Heart right ventricle (tissue), 16 donors: ENCODE measurements around the gene JADE2. TPM values are rescaled to one million over a fixed set of nuclear protein-coding genes. Genes with fewer than 3 reads are reported as not detected.

Experiments
- ATAC-seq, 8 donors: fragments of 200-7000 bp; cut with Tn5 transposase; one replicate each; pipeline ENCODE4 v1.9.1; 2020; ENCODE audit warnings: mild to moderate bottlenecking in 8 of 8, moderate library complexity in 8 of 8, moderate number of reproducible peaks in 1 of 8
- DNase-seq, 2 donors: peaks; one replicate each; pipeline ENCODE4 v3.0.0-alpha.2; 2020
- H3K27ac ChIP-seq, 10 donors: fragments of 200-600 bp; sonication (generic) in 2 of 10; one replicate each; pipeline versions ENCODE4 v1.5.0 to v1.8.0; 2020 to 2022; ENCODE audit warnings: mild to moderate bottlenecking in 3 of 10
- H3K27me3 ChIP-seq, 7 donors: fragments of 200-600 bp; one replicate each; pipeline ENCODE4 v1.8.0; 2021 to 2022; ENCODE audit warnings: mild to moderate bottlenecking in 2 of 7
- H3K36me3 ChIP-seq, 9 donors: fragments of 200-600 bp; sonication (generic) in 1 of 9; one replicate each; pipeline versions ENCODE4 v1.5.0 to v1.8.0; 2020 to 2022; ENCODE audit warnings: mild to moderate bottlenecking in 2 of 9
- H3K4me1 ChIP-seq, 9 donors: fragments of 200-600 bp; sonication (generic) in 1 of 9; one replicate each; pipeline versions ENCODE4 v1.5.0 to v1.8.0; 2020 to 2022; ENCODE audit warnings: mild to moderate bottlenecking in 4 of 9
- H3K4me3 ChIP-seq, 10 donors: fragments of 200-600 bp; sonication (generic) in 2 of 10; one replicate each; pipeline versions ENCODE4 v1.5.0 to v1.8.0; 2020 to 2022; ENCODE audit warnings: mild to moderate bottlenecking in 7 of 10, moderate library complexity in 2 of 10
- H3K9me3 ChIP-seq, 11 donors: fragments of 200-600 bp in 10 of 11; sonication (generic) in 2 of 11; one replicate each; pipeline versions ENCODE4 v1.5.0 to v1.8.0; 2013 to 2022; ENCODE audit warnings: mild to moderate bottlenecking in 2 of 11, control low read depth in 1 of 11, moderate library complexity in 1 of 11
- CTCF ChIP-seq, 9 donors: fragments of 200-600 bp; sonication (generic) in 2 of 9; IDR thresholded peaks; one replicate each; pipeline versions ENCODE4 v1.5.0 to v1.8.0; 2021 to 2022; ENCODE audit warnings: antibody characterized with exemption in 9 of 9, mild to moderate bottlenecking in 5 of 9, moderate library complexity in 1 of 9
- WGBS, 2 donors: extraction: QIAGEN DNeasy Blood & Tissue Kit; methylation state at CpG; one replicate each; pipeline ENCODE4 v1.1.7; 2013; ENCODE audit warnings: inconsistent platforms in 1 of 2; 5-methylcytosine and 5-hydroxymethylcytosine counted together
- intact Hi-C, 10 donors: fragments of 100-400 bp; cut with DNase I; formaldehyde crosslinking; loops; one replicate each; pipeline versions ENCODE4 v1.11.1 to v1.14.2; 2022
- polyA plus RNA-seq, 2 donors: library from polyadenylated mRNA; stranded (reverse); fragments of 200-250 nt; gene quantifications; one replicate each; pipeline ENCODE4 v1.2.3, GENCODE V29; 2013
- total RNA-seq, 10 donors: library from RNA; stranded (reverse); fragmentation: NEBNext Ultra II Directional in 3 of 10; extraction: Animal tissue kit (Norgen Biotek cat#: 25700) in 3 of 10; gene quantifications; one replicate each; pipeline versions ENCODE4 v1.2.1 to v1.2.4, GENCODE V29; 2021 to 2023
- donor health status: Arrhythmogenic right ventricular cardiomyopathy.
- donor health status: ischemic (EF 13 %, LVEDD 7.1; RV severe dilation, severe dysfunction).
- donor health status: healthy with polysubstance abuse.
- donor health status: DM: no; HTN: yes; CAD: no.
- donor health status: DM: no; HTN: no; CAD: no.
- donor health status: ischemic (EF 25% LVEDD 6.9; RV normal size, moderate dysfunction).
- donor health status: ischemic (EF 25% LVEDD 5.7; RV mildly dilated, moderate dysfunction).
- donor health status: healthy.
- donor health status: DM: yes; HTN: yes; CAD: no.
- donor health status: Ischemic cardiomyopathy.
- donor health status: ischemic (EF 35%, LVEDD 5.7; RV mildly dilated, moderate dysfunction).
- donor health status: nonischemic (EF 11% LVEDD 7.7; RV severe dilation, severe dysfunction).
- donor health status: DM: yes; HTN: yes; CAD: no.
- donor health status: PGD.
- donor health status: ischemic (EF 29% LVEDD 5.4; RV normal size, mild dysfunction).
- donor health status: nonischemic (EF 23%, LVEDD 6.1; RV moderate dilation, normal function).

The JADE2 gene
- total and polyA plus RNA-seq, 12 donors = 5.4 to 38.5 (median 23.9) TPM

DNA sequence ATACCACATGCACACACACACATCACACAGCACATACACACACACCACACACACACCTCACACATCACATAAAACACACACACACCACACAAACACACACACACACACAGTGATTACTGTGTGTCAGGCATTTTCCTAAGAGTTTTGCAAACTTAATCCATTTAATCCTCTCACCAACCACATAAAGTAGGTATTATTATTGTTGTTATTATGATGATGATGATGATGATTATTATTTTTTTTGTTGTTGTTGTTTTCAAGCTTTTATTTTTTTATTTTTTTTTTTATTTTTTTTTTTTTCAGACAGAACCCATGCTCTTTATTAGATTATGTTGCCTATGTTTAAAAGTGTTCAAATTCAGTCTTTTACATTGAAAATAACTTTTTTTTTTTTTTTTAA is 31.5 kb downstream of the JADE2 start:
- DNase-seq (no peak), ATAC-seq (no peak)
- no peaks in the 10 kb centered on the region for H3K9me3 ChIP-seq
- no peak for TF ChIP-seq CTCF (IDR thresholded peaks at IDR 0.05)
- no peaks in the 10 kb centered on the region for H3K27me3 ChIP-seq
- intact Hi-C loops = no loop called here
- peaks cover 25 to 66% (median 59%) of the 10 kb centered on the region in 9 donors for H3K4me1 ChIP-seq
- H3K27ac ChIP-seq = no peak overlapping the region
- peaks cover 0 to 63% (median 21%) of the 10 kb centered on the region in 9 donors for H3K36me3 ChIP-seq
- no peak overlapping the region for H3K4me3 ChIP-seq

DNA sequence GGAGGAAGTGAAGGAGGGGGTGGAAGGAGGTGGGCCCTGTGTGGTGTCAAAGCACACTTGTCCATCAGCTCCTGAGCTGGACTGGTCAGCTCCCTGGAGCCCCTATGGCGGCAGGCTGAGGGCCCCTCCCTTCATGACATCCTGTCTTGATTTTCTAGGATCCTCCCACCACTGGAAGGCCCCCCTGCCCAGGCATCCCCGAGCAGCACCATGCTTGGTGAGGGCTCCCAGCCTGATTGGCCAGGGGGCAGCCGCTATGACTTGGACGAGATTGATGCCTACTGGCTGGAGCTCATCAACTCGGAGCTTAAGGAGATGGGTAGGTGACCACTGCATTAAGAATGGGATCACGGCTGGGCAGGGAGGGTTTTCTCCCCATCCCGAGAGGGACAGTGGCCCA is 34.2 kb downstream of the JADE2 start:
- H3K27ac ChIP-seq = no peak overlapping the region
- no peak for DNase-seq
- WGBS, 2 donors = 85% methylated on average over 7 of the region's 7 CpGs
- ATAC-seq = no peak
- H3K4me1 ChIP-seq = peaks cover 12 to 47% (median 40%) of the 10 kb centered on the region in 9 donors
- peaks cover 0 to 66% (median 45%) of the 10 kb centered on the region in 9 donors for H3K36me3 ChIP-seq
- no peaks in the 10 kb centered on the region for H3K27me3 ChIP-seq
- intact Hi-C loops = no loop called here
- TF ChIP-seq CTCF (IDR thresholded peaks at IDR 0.05) = no peak
- H3K4me3 ChIP-seq = no peak overlapping the region
- H3K9me3 ChIP-seq = no peaks in the 10 kb centered on the region

DNA sequence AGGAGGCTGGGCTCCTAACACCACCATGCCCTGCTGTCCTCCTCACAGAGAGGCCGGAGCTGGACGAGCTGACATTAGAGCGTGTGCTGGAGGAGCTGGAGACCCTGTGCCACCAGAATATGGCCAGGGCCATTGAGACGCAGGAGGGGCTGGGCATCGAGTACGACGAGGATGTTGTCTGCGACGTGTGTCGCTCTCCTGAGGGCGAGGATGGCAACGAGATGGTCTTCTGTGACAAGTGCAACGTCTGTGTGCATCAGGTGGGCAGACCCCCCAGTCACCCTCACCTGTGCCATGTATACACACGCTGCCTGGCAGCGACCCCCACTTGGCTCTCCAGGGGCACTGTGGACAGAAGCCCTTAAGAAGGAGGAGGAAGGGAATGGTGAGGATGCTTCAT is 35.2 kb downstream of the JADE2 start:
- Histone ChIP-seq H3K36me3 (peaks cover 0 to 77% (median 54%) of the 10 kb centered on the region in 9 donors), H3K4me3 (no peak overlapping the region), H3K27me3 (no peaks in the 10 kb centered on the region), H3K4me1 (peaks cover 4 to 37% (median 30%) of the 10 kb centered on the region in 9 donors), H3K9me3 (no peaks in the 10 kb centered on the region), H3K27ac (no peak overlapping the region)
- WGBS, 2 donors = 95 to 97% methylated on average over 15 of the region's 15 CpGs
- no peak for DNase-seq
- no peak for TF ChIP-seq CTCF (IDR thresholded peaks at IDR 0.05)
- ATAC-seq = no peak
- intact Hi-C loops = no loop called here

GRCh38 chr5:134561871-134562296 is 36.4 kb downstream of the JADE2 start:
- TF ChIP-seq CTCF (IDR thresholded peaks at IDR 0.05) = peak in 8 of 9 donors; percentile 14 to 63 (median 52)
- ATAC-seq = peak; percentile 52 to 84 (median 67)
- Histone ChIP-seq H3K36me3 (peaks cover 0 to 86% (median 66%) of the 10 kb centered on the region in 9 donors), H3K4me1 (peaks cover 0 to 36% (median 26%) of the 10 kb centered on the region in 9 donors), H3K9me3 (no peaks in the 10 kb centered on the region), H3K27ac (peak overlapping the region in 7 of 10 donors; percentile 38 to 63 (median 59)), H3K27me3 (no peaks in the 10 kb centered on the region), H3K4me3 (no peak overlapping the region)
- peak; percentile 55 to 58 for DNase-seq
- WGBS, 2 donors = 40 to 51% methylated on average over 9 of the region's 9 CpGs
- intact Hi-C loops = no loop called here
